ENCODE measurements around the gene SSPN. TPM values are rescaled to one million over a fixed set of nuclear protein-coding genes. Genes with fewer than 3 reads are reported as not detected.

SSPN gene
- total RNA-seq, 2 donors from 2014 or later: not detected

DNA sequence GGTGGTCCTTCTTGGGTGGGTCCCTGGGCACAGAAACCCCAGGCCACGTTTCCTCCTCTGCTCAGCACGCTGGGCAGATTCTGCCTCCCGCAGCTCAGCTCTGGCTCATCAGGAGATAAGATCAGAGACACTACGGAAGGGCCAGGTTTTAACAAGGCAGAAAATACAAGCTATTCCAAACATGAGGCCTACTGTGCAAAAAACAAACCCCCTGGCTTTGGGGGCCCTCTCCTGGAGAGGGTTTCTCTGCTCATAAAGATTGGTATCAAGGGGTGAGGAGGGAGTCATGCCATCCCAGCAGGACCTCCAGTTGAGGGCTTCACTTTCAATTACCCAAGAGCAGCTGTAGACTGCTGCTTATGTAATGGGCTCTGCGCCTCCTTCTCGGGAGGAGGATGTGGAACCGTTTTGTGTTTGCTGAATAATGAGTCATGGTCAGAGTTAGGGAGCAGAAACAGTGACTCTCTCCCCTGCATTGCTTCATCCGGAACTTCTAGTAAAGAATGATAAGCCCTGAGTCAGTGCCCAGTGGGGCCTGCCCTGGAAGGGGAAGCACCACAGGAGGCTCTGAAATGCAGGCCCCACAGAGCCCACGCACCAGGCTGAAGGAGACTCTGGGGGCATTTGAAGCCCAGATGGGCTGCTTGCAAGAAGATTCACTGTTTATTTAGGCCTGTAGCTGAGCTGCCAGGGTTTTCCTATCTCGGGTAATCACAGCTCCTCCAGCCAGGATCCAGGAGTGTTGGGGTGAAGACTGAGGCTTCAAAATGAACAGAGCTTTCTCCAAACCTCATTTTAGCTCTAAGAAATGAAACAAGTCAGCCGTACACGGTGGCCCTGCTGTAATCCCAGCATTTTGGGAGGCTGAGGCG, 79.3 kb downstream of the SSPN start:
- Mint-ChIP-seq H3K4me3 (peak overlapping the region; percentile 33), H3K27me3 (peaks cover 3% of the 10 kb centered on the region)

DNA sequence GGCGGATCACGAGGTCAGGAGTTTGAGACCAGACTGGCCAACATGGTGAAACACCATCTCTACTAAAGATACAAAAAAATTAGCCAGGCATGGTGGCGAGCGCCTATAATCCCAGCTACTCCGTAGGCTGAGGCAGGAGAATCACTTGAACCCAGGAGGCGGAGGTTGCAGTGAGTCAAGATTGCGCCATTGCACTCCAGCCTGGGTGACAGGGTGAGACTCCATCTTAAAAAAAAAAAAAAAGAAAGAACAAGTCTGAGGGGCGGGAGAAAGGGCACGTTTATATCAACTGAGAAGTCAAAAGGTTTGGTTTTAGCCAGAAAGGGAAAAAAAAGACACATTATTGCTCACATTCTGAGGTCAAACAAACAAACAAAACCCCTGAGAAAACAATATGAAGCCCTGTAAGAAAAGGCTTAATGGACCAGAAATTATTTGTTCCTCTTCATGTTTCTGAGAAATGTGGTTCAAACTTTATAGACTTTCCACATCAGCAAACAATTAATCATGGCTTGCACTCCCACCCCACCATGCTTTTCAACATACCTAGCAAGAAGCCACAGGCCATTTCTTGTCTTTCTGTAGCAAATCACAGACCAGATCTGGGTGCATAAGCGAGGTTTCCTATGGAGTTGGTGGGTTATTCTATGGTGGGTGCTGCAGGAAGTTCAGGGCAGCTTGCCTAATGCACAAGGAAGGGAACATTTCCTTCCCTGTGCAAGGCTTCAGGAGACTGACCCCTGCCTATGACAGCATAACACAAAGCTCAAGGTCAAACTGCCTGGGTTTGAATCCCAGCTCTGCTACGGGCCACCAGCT, 80.1 kb downstream of the SSPN start:
- H3K27ac Mint-ChIP-seq: peak overlapping the region; percentile 1
- no peaks in the 10 kb centered on the region for H3K36me3 Mint-ChIP-seq (ENCODE audit: low read depth)
- H3K4me1 Mint-ChIP-seq: peaks cover 5% of the 10 kb centered on the region
- H3K4me3 Mint-ChIP-seq: peak overlapping the region; percentile 33
- peaks cover 3% of the 10 kb centered on the region for H3K27me3 Mint-ChIP-seq
- no peak for ATAC-seq (replicated peaks)
- no peaks in the 10 kb centered on the region for H3K9me3 Mint-ChIP-seq

More for the DNA sequence above, 79.3 kb downstream of the SSPN start:
- Mint-ChIP-seq H3K27ac (peak overlapping the region; percentile 1), H3K36me3 (ENCODE audit: low read depth) (no peaks in the 10 kb centered on the region), H3K4me1 (peaks cover 5% of the 10 kb centered on the region), H3K9me3 (no peaks in the 10 kb centered on the region)
- ATAC-seq (replicated peaks): peak; percentile 99

GRCh38 chr12:26276709-26277108, 81.3 kb downstream of the SSPN start:
- no peaks in the 10 kb centered on the region for H3K9me3 Mint-ChIP-seq
- no peak overlapping the region for H3K4me3 Mint-ChIP-seq
- no peak for ATAC-seq (replicated peaks)

GRCh38 chr12:26277506-26278246, 82.3 kb downstream of the SSPN start:
- peaks cover 3% of the 10 kb centered on the region for H3K27me3 Mint-ChIP-seq
- H3K27ac Mint-ChIP-seq: no peak overlapping the region
- no peaks in the 10 kb centered on the region for H3K36me3 Mint-ChIP-seq (ENCODE audit: low read depth)
- no peak for ATAC-seq (replicated peaks)
- no peak overlapping the region for H3K4me3 Mint-ChIP-seq
- H3K9me3 Mint-ChIP-seq: no peaks in the 10 kb centered on the region
- peaks cover 5% of the 10 kb centered on the region for H3K4me1 Mint-ChIP-seq

More at GRCh38 chr12:26276709-26277108, 81.3 kb downstream of the SSPN start:
- Mint-ChIP-seq H3K36me3 (ENCODE audit: low read depth) (no peaks in the 10 kb centered on the region), H3K27ac (no peak overlapping the region), H3K4me1 (peaks cover 5% of the 10 kb centered on the region), H3K27me3 (peaks cover 3% of the 10 kb centered on the region)

DNA sequence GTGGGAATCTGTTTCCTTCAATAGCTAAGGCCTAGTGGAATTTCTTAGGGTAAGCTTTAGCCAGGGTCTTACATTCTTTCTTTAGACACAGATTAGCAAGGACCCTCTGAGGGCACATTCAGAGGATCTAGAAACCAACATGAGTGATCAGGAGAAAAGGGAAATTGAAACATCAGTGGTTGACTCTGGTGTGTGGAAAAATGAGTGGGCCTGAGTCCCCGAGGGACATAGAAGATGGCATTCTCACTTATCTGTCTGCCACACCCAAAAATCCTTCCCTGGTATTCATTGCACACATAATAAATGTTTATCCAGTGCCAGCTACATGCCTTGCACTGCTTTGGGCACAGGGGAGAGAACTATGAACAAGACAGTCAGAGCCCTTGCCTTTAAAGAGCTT, 82.9 kb downstream of the SSPN start:
- Mint-ChIP-seq H3K4me1 (peaks cover 5% of the 10 kb centered on the region), H3K9me3 (no peaks in the 10 kb centered on the region)

DNA sequence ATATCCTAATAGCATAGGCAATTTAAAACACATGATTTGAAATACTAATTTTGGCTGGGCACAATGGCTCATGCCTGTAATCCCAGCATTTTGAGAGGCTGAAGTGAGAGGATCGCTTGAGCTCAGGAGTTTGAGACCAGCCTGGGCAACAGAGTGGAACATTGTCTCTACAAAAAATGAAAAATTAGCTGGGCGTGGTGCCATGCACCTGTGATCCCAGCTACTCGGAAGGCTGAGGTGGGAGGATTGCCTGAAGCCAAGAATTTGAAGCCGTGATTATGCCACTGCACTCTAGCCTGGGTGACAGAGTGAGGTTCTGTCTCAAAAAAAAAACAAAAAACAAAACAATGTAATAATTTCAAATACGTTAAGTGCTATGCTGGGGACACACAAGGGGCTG, 83.3 kb downstream of the SSPN start:
- Mint-ChIP-seq H3K27ac (no peak overlapping the region), H3K4me3 (no peak overlapping the region), H3K4me1 (peaks cover 5% of the 10 kb centered on the region), H3K36me3 (ENCODE audit: low read depth) (no peaks in the 10 kb centered on the region), H3K27me3 (no peaks in the 10 kb centered on the region), H3K9me3 (no peaks in the 10 kb centered on the region)
- no peak for ATAC-seq (replicated peaks)

More for the DNA sequence above, 82.9 kb downstream of the SSPN start:
- H3K27me3 Mint-ChIP-seq: peaks cover 3% of the 10 kb centered on the region
- no peak for ATAC-seq (replicated peaks)
- H3K36me3 Mint-ChIP-seq (ENCODE audit: low read depth): no peaks in the 10 kb centered on the region
- no peak overlapping the region for H3K4me3 Mint-ChIP-seq
- no peak overlapping the region for H3K27ac Mint-ChIP-seq

GRCh38 chr12:26279091-26279490, 83.7 kb downstream of the SSPN start:
- H3K36me3 Mint-ChIP-seq (ENCODE audit: low read depth): no peaks in the 10 kb centered on the region
- no peak for ATAC-seq (replicated peaks)
- no peak overlapping the region for H3K4me3 Mint-ChIP-seq
- no peaks in the 10 kb centered on the region for H3K9me3 Mint-ChIP-seq
- H3K27me3 Mint-ChIP-seq: no peaks in the 10 kb centered on the region
- no peak overlapping the region for H3K27ac Mint-ChIP-seq
- H3K4me1 Mint-ChIP-seq: peaks cover 4% of the 10 kb centered on the region

DNA sequence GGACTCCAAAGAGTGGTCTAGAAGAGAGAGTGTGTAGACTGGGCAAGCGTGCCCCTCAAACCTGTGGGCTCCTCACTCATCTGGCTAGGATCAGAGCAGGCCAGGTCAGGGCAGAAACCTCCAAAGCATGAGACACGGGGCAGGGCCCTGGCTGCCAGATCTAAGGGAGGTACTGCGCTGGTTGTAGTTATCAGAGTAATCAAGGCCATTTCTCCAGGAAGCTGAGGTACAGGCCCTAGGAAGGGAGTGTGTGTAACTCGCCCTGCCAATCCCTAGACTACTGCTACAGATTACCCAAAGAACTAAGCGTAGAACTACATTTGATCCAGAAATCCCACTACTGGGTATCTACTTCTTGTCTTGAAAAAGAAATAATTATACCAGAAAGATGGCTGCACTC, 84.5 kb downstream of the SSPN start:
- H3K4me1 Mint-ChIP-seq: no peaks in the 10 kb centered on the region
- no peaks in the 10 kb centered on the region for H3K27me3 Mint-ChIP-seq
- no peak overlapping the region for H3K4me3 Mint-ChIP-seq
- no peaks in the 10 kb centered on the region for H3K36me3 Mint-ChIP-seq (ENCODE audit: low read depth)
- ATAC-seq (replicated peaks): no peak
- H3K9me3 Mint-ChIP-seq: no peaks in the 10 kb centered on the region
- H3K27ac Mint-ChIP-seq: no peak overlapping the region

GRCh38 chr12:26280869-26281268, 85.5 kb downstream of the SSPN start:
- Mint-ChIP-seq H3K4me3 (no peak overlapping the region), H3K27ac (no peak overlapping the region), H3K36me3 (ENCODE audit: low read depth) (no peaks in the 10 kb centered on the region), H3K4me1 (no peaks in the 10 kb centered on the region), H3K27me3 (no peaks in the 10 kb centered on the region), H3K9me3 (no peaks in the 10 kb centered on the region)
- no peak for ATAC-seq (replicated peaks)

DNA sequence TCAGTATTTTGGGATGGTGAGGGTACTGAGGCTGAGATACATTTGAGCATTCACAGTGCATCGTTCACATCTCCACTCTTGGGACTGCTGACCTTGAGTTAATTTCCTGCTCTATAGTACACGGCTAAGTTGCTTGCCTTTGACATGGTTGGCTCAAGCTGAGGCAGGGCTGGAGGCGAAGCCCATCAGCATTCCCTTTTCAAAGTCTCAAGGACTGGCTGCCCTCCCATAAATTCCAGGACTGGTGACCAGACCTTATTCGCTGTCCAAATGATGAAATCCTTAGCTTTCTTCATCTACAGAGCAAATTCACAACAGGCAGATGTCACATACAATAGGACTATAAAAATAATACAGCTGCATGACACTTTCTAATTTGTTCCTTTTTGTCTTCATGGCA, 85.9 kb downstream of the SSPN start:
- Mint-ChIP-seq H3K9me3 (no peaks in the 10 kb centered on the region), H3K4me1 (no peaks in the 10 kb centered on the region), H3K4me3 (no peak overlapping the region), H3K27me3 (no peaks in the 10 kb centered on the region), H3K36me3 (ENCODE audit: low read depth) (no peaks in the 10 kb centered on the region), H3K27ac (no peak overlapping the region)
- no peak for ATAC-seq (replicated peaks)

GRCh38 chr12:26282339-26282940, 87.1 kb downstream of the SSPN start:
- no peaks in the 10 kb centered on the region for H3K27me3 Mint-ChIP-seq
- H3K27ac Mint-ChIP-seq: peak overlapping the region; percentile 39
- H3K36me3 Mint-ChIP-seq (ENCODE audit: low read depth): no peaks in the 10 kb centered on the region
- H3K4me3 Mint-ChIP-seq: no peak overlapping the region
- no peak for ATAC-seq (replicated peaks)
- no peaks in the 10 kb centered on the region for H3K4me1 Mint-ChIP-seq
- H3K9me3 Mint-ChIP-seq: no peaks in the 10 kb centered on the region

DNA sequence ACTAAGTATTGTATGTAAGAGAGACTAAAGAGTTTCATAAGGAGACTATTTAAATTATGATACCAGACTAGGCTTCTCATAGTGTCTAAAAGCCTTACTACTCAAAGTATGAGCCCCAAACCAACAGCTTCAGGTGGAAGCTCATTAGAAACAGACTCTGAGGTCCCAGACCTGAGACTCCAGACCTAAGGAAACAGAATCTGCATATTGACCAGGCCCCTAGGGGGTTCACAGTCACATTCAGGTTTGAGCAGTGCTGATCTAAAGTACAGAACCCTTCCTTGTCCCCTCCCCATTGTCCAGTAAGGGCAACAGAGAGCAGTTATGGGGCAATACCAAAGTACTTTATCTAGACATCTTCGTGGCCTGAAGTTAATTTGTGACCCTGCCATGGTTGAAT, 87.7 kb downstream of the SSPN start:
- Mint-ChIP-seq H3K27ac (peak overlapping the region; percentile 39), H3K4me1 (no peaks in the 10 kb centered on the region), H3K27me3 (no peaks in the 10 kb centered on the region), H3K4me3 (no peak overlapping the region), H3K36me3 (ENCODE audit: low read depth) (no peaks in the 10 kb centered on the region), H3K9me3 (no peaks in the 10 kb centered on the region)
- no peak for ATAC-seq (replicated peaks)

GRCh38 chr12:26283617-26284016, 88.2 kb downstream of the SSPN start:
- no peak overlapping the region for H3K4me3 Mint-ChIP-seq
- no peaks in the 10 kb centered on the region for H3K36me3 Mint-ChIP-seq (ENCODE audit: low read depth)
- H3K9me3 Mint-ChIP-seq: no peaks in the 10 kb centered on the region
- peak; percentile 49 for ATAC-seq (replicated peaks)
- H3K27me3 Mint-ChIP-seq: no peaks in the 10 kb centered on the region
- H3K4me1 Mint-ChIP-seq: no peaks in the 10 kb centered on the region
- no peak overlapping the region for H3K27ac Mint-ChIP-seq

DNA sequence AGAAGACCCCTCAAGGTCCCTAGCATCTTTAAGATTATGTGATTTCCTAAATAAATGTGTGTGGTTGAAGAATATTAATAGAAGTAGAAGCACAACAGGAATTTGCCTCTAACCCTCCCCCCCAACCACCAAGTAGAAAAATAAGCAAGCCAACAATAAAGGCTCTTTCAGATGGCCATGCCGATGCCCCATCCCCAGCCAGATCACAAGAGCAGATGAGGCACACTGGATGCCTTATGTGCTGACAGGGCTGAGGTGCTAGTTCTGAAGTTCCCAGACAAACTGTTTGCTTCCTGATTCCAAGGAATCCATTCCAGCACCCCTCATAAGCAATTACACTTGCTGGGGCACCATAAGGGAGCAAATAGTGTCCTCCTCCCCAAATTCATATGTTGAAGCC, 90.0 kb downstream of the SSPN start:
- no peak for ATAC-seq (replicated peaks)
- Mint-ChIP-seq H3K27me3 (no peaks in the 10 kb centered on the region), H3K36me3 (ENCODE audit: low read depth) (no peaks in the 10 kb centered on the region), H3K27ac (no peak overlapping the region), H3K4me1 (no peaks in the 10 kb centered on the region), H3K4me3 (no peak overlapping the region), H3K9me3 (no peaks in the 10 kb centered on the region)
